Fibroblast of skin of right quadriceps (primary cell): ENCODE data around the gene ANKFN1.
A peak's percentile ranks its signal among the peaks of the same experiment; 100 is the strongest.

Experiments used
- DNase-seq: peaks from one replicate; pipeline ENCODE4 v3.0.0-alpha.2; 2013

The ANKFN1 gene

GRCh38 chr17:56152874-56153602, at the start of gene ANKFN1:
Gene ANKFN1, plus strand, starts transcription at chr17:56153475. Its CDS starts 59,193 bp downstream, at chr17:56212668.
- DNase-seq: no peak

- DNase-seq: no peak
Observed at GRCh38 chr17:56108811-56109284, 44.4 kb upstream of the ANKFN1 start.

GRCh38 chr17:56109836-56110235, 43.4 kb upstream of the ANKFN1 start:
- DNase-seq: no peak

DNA sequence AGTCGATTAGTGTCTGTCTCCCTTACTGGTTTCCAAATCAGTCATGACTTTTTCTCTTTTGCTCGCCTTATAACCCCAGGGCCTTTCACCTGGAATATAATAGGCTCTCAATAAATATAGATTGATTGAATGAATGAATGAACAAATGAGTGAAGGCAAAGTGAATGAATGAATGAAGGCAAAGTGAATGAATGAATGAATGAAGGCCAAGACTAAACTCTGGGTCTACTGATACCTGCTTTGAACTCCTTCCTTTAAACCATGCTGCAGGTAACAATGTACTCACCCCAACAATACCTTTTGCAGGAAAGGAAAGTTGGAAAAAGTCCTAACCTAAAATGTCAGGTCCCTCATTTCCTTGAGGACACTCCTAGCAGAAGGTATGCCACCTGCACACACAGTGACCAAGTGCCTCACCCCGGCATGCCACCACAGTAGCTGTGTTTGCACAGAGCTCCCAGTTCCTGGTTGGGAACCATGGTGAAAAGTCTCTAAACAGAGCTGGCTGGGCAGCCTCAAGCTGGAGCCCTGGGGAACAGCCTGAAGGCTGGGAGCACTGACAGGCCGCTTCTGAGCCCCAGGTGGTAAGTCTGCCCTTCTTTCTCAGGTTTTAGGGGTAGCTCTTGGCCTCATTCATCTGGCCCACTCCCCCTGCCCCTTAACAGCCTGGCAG, 42.7 kb upstream of the ANKFN1 start:
- DNase-seq: no peak

- DNase-seq: peak; percentile 86
Observed at GRCh38 chr17:56111706-56112485, 41.4 kb upstream of the ANKFN1 start.

GRCh38 chr17:56113486-56113885, 39.8 kb upstream of the ANKFN1 start:
- no peak for DNase-seq

DNA sequence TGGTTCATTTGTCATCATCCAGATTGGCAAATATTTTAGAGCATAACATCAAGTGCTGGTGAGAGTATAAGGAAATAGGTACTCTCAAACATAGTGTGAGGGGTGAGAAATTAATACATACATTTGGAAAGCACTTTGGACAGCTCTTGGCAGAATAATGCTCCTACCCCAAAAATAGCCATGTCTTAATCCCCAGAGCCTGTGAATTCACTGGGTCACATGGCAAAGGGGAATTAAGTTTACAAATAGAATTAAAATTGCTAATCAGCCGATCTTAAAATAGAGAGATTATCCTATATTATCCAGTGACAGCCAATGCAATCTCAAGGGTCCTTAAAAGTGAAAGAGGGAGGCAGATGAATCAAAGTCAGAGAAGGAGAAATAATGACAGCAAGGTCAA, 38.8 kb upstream of the ANKFN1 start:
- DNase-seq: no peak

DNA sequence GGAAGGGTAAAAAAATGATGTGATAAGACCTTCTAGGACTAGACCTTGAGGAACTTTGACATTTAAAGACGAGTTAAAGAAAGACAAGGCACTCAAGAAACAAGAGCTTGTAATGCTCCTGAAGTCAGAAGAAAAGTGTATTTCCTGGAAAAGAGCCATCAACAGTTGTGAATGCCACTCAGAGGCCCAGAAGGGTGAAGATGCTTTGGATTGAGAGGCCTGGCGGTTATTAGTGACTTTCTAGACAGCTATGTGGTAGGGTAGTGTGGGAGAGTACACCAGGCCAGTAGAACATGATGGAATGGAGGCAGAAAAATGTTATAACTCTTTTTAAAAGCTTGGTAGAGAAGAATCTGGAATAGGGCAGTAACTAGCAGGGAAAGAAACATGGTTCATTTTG, 34.1 kb upstream of the ANKFN1 start:
- no peak for DNase-seq

- DNase-seq: peak; percentile 34
Observed at GRCh38 chr17:56119936-56120335, 33.3 kb upstream of the ANKFN1 start.

GRCh38 chr17:56121191-56122051, 31.9 kb upstream of the ANKFN1 start:
- DNase-seq: no peak

DNA sequence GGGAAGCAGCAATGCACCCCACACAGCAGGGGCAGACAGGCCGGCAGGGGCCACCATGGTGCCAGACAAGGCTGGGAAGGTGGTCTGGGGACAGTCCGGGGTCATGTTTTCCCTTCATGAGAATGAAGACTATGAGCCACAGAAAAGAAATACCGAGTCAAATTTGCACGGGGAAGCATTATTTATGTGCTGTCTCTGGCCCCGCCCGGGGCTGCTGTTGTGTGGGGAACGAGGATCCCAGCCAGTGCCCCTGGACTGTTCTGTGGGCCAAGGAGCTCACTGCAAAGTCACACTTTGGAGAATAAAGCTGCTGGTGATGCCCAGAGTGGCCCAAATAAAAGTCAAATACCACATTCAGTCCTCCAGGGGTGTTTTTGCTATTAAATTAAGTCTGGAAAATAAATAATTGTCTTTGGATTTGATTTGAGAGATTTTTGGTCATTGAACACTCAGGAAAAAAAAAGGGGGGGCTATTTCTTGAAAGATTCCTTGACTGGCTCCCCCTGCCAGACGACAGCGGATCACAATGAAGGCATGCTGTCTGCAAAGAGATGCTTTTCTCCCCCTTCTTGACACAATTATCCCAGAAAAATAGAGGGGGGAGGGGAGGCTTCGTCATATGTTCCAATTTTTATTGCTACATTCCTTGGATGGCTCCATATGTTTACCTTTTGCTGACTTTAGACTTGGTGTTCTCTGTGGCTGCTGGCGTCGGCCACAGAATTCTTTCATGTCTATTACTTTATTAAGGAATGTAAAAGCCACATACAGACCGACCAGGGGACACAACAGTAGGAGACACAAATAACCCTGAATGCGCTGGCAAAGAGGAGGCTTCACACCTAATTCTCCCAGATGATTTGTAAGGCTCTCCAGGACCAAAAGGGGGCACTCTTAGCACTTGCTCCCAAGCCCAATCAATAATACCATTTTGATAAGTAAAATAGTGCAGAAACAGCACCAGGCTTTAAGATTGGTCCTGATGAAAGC, 27.1 kb upstream of the ANKFN1 start:
- DNase-seq: peak; percentile 92

DNA sequence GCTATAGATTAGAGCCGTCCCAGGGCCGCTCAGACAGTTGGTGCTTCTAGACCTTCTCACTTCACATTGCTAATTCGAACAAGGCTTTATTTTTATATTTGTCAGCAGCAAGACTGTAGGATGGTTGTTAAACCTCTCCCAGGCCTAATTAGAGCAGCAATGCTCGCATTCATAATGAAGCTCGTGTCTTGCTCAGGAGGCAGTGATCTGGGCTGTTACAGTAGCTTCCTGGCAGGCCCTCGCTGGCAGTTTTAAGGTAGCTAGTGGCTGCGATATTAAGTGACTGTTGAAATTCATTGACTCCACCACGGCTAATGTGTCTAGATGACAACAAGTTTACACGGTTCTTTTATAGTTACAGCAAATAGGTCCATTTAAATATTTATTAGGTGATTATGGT, 23.2 kb upstream of the ANKFN1 start:
- DNase-seq: no peak

GRCh38 chr17:56130631-56131030, 22.6 kb upstream of the ANKFN1 start:
- no peak for DNase-seq

DNA sequence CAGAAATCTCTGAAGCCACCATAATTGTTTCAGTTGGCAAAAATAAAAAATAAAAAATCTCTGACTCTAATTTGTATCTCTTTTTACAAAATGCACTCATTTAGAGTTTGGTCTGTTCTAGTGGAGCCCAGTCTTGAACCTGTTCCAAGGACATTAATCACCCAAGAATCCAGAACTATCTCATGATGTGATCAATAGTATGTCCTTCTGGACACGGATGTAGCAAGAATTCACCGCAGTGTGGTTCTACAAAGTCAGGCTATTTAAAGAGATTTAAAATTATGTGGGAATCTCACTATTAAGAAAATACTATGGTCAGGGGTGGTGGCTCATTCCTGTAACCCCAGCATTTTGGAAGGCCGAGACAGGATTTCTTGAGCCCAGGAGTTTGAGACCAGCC, 21.8 kb upstream of the ANKFN1 start:
- DNase-seq: no peak

DNA sequence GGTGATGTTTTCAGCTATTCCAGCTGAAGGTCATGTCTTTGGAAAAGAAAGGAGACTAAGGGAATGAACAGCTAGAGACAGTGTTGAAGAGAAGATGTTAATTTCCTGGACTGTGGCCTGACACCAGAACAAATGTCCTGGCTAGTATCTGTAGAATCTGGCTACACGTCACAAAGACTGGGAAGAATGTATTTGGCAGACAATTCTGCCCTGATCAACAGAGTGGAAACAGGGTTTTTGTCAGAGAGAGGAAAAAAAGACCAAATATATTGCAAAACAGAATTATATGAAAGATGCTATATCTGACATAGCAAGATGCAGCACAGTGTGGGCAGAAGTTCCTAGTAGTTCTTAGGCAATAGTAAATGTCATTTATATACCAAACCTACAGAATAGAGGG, 17.0 kb upstream of the ANKFN1 start:
- no peak for DNase-seq

DNA sequence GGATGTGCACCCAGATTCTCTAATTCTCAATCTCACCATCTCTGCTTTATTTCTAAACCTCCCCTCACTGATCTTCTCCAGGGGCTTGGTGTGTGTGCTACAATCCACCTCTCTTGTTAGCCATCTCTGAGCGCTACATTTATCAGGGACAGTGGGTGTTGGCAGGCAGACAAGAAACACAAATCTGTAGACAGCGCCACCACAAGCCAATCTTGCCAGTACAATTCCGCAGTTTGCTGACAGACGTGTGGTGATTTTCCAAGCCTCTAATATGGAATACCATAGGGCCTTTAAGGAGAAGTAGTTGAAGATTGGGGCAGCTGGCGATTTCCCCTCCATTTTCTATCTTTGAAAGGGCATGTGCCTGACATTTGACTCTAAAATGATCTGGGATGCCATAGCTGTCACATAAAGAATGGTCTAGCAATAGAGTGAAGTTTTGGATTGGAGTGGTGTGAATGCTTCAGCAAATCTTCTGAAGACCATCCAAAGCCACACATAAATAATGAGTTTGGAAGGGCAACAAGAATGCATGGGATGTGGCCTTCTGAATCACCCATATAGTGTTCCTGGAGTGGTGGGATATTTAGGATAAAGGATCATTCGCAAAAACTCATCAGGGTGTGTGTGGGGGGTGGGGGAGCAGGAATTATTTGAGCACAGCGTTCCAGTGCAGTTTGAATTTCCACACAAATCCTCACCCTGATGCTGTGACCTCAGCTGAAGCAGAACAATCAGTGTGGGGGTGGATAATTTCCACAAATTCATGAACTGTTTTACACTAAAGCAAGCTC, 12.0 kb upstream of the ANKFN1 start:
- DNase-seq: peak; percentile 91

DNA sequence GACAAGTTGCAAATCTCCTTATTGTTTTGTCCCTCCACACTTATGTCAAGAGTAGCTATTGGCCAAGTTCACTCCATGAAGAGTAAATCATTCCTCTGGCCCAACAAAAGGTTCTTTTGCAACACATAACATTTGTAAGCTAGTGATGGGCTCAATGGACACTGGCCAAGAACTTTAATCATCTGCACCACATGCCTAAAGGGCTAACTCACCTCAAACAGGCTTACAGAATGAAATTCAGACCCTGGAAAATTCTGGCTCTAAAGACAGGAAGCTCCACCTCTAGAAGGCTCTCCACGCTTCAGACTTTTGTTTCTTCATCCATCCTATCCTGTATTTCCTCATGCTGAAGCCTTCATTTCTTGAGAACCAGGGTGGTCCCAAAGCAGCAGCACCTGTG, 10.9 kb upstream of the ANKFN1 start:
- DNase-seq: peak; percentile 95

DNA sequence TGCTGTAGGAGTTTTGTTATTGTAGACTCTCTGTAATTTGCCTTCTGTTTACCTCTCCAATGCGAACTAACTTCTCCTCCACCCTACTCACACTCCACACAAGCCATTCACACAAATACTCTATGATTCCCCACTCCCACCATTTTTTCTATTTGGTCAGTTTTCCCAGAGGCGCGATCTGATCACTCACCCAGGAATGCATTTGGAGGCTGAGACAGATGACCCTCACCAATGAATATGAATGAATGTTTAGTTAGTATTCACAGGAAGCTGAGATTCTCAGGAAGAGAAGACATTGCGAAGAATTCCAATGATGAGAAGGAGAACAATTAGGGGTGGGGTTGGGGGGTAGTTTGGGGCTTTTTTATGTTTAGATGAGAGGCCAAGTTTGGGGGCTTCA, 10.5 kb upstream of the ANKFN1 start:
- no peak for DNase-seq

- no peak for DNase-seq
Observed at GRCh38 chr17:56144223-56144622, 9.1 kb upstream of the ANKFN1 start.

GRCh38 chr17:56146534-56146933, 6.7 kb upstream of the ANKFN1 start:
- no peak for DNase-seq

DNA sequence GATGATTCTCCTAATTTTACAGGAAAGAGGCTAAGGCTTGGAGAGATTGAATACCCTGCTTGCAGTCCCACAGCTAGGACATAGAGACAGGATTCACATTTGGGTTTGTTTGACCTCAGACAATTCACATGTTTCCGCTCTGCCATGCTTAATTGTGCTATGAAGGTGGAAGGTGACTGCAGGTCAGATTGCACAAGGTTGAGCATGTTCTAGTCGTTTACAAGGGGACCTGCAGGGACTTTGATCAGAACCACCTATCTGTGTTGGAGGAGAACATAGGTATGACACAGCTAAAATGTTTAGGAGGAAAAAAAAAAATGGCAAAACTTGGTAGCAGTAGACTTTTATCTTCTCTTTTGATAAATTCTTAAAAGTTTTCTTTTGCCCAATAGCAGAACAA, 4.9 kb upstream of the ANKFN1 start:
- DNase-seq: no peak
